Endothelial cell of umbilical vein (primary cell): ENCODE data around the gene SIRPD. TPM values are rescaled to one million over a fixed set of nuclear protein-coding genes. Genes with fewer than 3 reads are reported as not detected.

Source experiments
- BruUV-seq: library from RNA; stranded (reverse); fragments of 400-500 nt; replicated peaks from 2 replicates; lab custom pipeline; 2021; lab: Mats Ljungman, UMichigan
- CTCF ChIA-PET: fragments of 300-600, 350-600 bp; sonication (Branson Sonifier 250); formaldehyde crosslinking; loops from one replicate; lab custom pipeline; 2021; ENCODE audit warnings: antibody characterized with exemption, inconsistent platforms; lab: Charles Lee
- POLR2A ChIA-PET: fragments of 300-600, 350-600 bp; sonication (Branson Sonifier 250); formaldehyde crosslinking; loops from one replicate; lab custom pipeline; 2021; ENCODE audit warnings: antibody characterized with exemption, inconsistent platforms; lab: Charles Lee
- DNase-seq: peaks from one replicate; pipeline ENCODE4 v3.0.0-alpha.2; 2011; ENCODE audit warnings: low read depth, low spot score
- FAIRE-seq: peaks from 2 replicates; lab custom pipeline; 2011; peaks lifted over from hg19 to GRCh38; lab: Jason Lieb, UNC
- H2AFZ ChIP-seq: 2 replicates; pipeline ENCODE4 v1.6.0; 2012; ENCODE audit warnings: low read depth, low read length, control low read depth, inconsistent platforms
- H3K27ac ChIP-seq: 2 replicates; pipeline ENCODE4 v1.5.1; 2011; ENCODE audit warnings: low read depth, mild to moderate bottlenecking, control low read depth, low read length, moderate library complexity; ENCODE audit not compliant: insufficient read depth
- H3K27me3 ChIP-seq, 2 experiments: 2 replicates each; pipeline versions ENCODE4 v1.6.0 to v1.6.1; 2011; ENCODE audit warnings: low read length in 2 of 2, mixed read lengths in 1 of 2; ENCODE audit not compliant: control insufficient read depth in 2 of 2, insufficient read depth in 2 of 2
- H3K36me3 ChIP-seq, 2 experiments: 2 replicates in 1 of 2; 3 replicates in 1 of 2; pipeline ENCODE4 v1.5.1; 2011; ENCODE audit warnings: low read length in 2 of 2, mild to moderate bottlenecking in 1 of 2, moderate library complexity in 1 of 2; ENCODE audit not compliant: control insufficient read depth in 2 of 2, insufficient read depth in 2 of 2; ENCODE audit errors: extremely low read depth in 1 of 2
- H3K4me1 ChIP-seq: 3 replicates; pipeline ENCODE4 v1.5.1; 2011; ENCODE audit warnings: mild to moderate bottlenecking, low read length; ENCODE audit not compliant: control insufficient read depth, insufficient read depth; ENCODE audit errors: extremely low read depth
- H3K4me2 ChIP-seq: 2 replicates; pipeline ENCODE4 v1.6.1; 2011; ENCODE audit warnings: low read length, control low read depth, mixed read lengths; ENCODE audit not compliant: insufficient read depth
- H3K4me3 ChIP-seq, 3 experiments: fragments of 200-600 bp in 1 of 3; sonication (generic), shearing (Covaris generic) in 1 of 3; replicated peaks in 1 of 3; 2 replicates each; pipeline ENCODE4 v1.5.1; 2011 to 2016; ENCODE audit warnings: control low read depth in 3 of 3, low read length in 3 of 3, mild to moderate bottlenecking in 2 of 3, inconsistent platforms in 1 of 3, low read depth in 1 of 3, moderate library complexity in 1 of 3; ENCODE audit not compliant: insufficient read depth in 1 of 3
- H3K79me2 ChIP-seq: 2 replicates; pipeline ENCODE4 v1.6.0; 2012; ENCODE audit warnings: low read length, inconsistent platforms; ENCODE audit not compliant: control insufficient read depth, insufficient read depth
- H3K9ac ChIP-seq: replicated peaks from 2 replicates; pipeline ENCODE3; 2011; ENCODE audit warnings: low read length, control low read depth; ENCODE audit not compliant: insufficient read depth; ENCODE audit errors: extremely low read depth
- H3K9me1 ChIP-seq: replicated peaks from 3 replicates; pipeline ENCODE4 v1.6.0; 2011; ENCODE audit warnings: mild to moderate bottlenecking, low read length; ENCODE audit not compliant: control insufficient read depth, insufficient read depth; ENCODE audit errors: extremely low read depth
- H3K9me3 ChIP-seq: replicated peaks from 2 replicates; pipeline ENCODE4 v1.5.1; 2012; ENCODE audit warnings: low read length, inconsistent platforms; ENCODE audit not compliant: control insufficient read depth, insufficient read depth
- H4K20me1 ChIP-seq: replicated peaks from 2 replicates; pipeline ENCODE3; 2011; ENCODE audit warnings: mild to moderate bottlenecking, low read length; ENCODE audit not compliant: control insufficient read depth, insufficient read depth; ENCODE audit errors: extremely low read depth
- EZH2 ChIP-seq: IDR thresholded peaks from 2 replicates; pipeline ENCODE4 v1.6.1; 2012; ENCODE audit warnings: borderline replicate concordance, low read depth, mild to moderate bottlenecking, moderate library complexity, low read length, inconsistent platforms; ENCODE audit not compliant: severe bottlenecking
- FOS ChIP-seq: IDR thresholded peaks from 2 replicates; pipeline ENCODE4 v1.6.1; 2011; ENCODE audit warnings: mild to moderate bottlenecking, low read length, moderate library complexity, borderline replicate concordance; ENCODE audit not compliant: insufficient read depth
- GATA2 ChIP-seq: IDR thresholded peaks from 2 replicates; pipeline ENCODE4 v1.7.0; 2011; ENCODE audit warnings: low read depth, mild to moderate bottlenecking, moderate library complexity, mixed read lengths, low read length; ENCODE audit not compliant: insufficient read length, insufficient read depth
- JUN ChIP-seq: IDR thresholded peaks from 2 replicates; pipeline ENCODE4 v1.6.1; 2011; ENCODE audit warnings: borderline replicate concordance, low read depth; ENCODE audit not compliant: insufficient read length, insufficient read depth
- MYC ChIP-seq: IDR thresholded peaks from one replicate; pipeline ENCODE4 v1.6.1; 2011; ENCODE audit warnings: mild to moderate bottlenecking, low read depth, low read length
- POLR2A ChIP-seq: IDR thresholded peaks from 2 replicates; pipeline ENCODE4 v1.6.1; 2012; ENCODE audit warnings: low read depth, mild to moderate bottlenecking, control low read depth, low read length
- POLR2AphosphoS5 ChIP-seq: IDR thresholded peaks from 2 replicates; pipeline ENCODE4 v1.6.1; 2012; ENCODE audit warnings: low read depth, mild to moderate bottlenecking, control low read depth, low read length, moderate library complexity; ENCODE audit not compliant: insufficient read depth
- dilution Hi-C: fragments of 300-500 bp; cut with MboI; formaldehyde crosslinking; loops from one replicate; pipeline ENCODE4 v1.15.0; 2019; ENCODE audit warnings: low sequenced_read_pairs; ENCODE audit not compliant: extremely low pct_ligation_motif_present
- intact Hi-C: fragments of 100-400 bp; cut with micrococcal nuclease; formaldehyde crosslinking; loops from one replicate; pipeline ENCODE4 v1.10.0; 2022
- polyA plus RNA-seq, 4 experiments: library from polyadenylated mRNA; depleted of rRNA in 3 of 4; stranded (reverse) in 3 of 4; unstranded in 1 of 4; fragments of >200 nt; gene quantifications; 2 replicates each; pipeline versions ENCODE4 v1.2.1 to v1.2.3, GENCODE V29; 2011 to 2012; ENCODE audit warnings: missing spikeins in 1 of 4
- total RNA-seq: library from RNA; stranded (reverse); gene quantifications from 2 replicates; pipeline ENCODE4 v1.2.3, GENCODE V29; 2021
- TF ChIP-seq, protein P1 (sequence below), 2 donors: IDR thresholded peaks; 1 replicate in 1 of 2; 2 replicates in 1 of 2; pipeline ENCODE4 v1.5.1; 2011; ENCODE audit warnings: low read length in 2 of 2, mild to moderate bottlenecking in 2 of 2, moderate library complexity in 2 of 2, control low read depth in 1 of 2, inconsistent platforms in 1 of 2, low read depth in 1 of 2; ENCODE audit not compliant: insufficient read depth in 1 of 2; ENCODE audit errors: extremely low read depth in 1 of 2
- TF ChIP-seq, protein P2 (sequence below): IDR thresholded peaks from 2 replicates; pipeline ENCODE4 v1.6.1; 2011; ENCODE audit not compliant: insufficient read depth, insufficient read length

The SIRPD gene
- total and polyA plus RNA-seq, 2 donors (not counting 3 experiments of a cell fraction or from before 2014, with no cell fraction given): not detected

DNA sequence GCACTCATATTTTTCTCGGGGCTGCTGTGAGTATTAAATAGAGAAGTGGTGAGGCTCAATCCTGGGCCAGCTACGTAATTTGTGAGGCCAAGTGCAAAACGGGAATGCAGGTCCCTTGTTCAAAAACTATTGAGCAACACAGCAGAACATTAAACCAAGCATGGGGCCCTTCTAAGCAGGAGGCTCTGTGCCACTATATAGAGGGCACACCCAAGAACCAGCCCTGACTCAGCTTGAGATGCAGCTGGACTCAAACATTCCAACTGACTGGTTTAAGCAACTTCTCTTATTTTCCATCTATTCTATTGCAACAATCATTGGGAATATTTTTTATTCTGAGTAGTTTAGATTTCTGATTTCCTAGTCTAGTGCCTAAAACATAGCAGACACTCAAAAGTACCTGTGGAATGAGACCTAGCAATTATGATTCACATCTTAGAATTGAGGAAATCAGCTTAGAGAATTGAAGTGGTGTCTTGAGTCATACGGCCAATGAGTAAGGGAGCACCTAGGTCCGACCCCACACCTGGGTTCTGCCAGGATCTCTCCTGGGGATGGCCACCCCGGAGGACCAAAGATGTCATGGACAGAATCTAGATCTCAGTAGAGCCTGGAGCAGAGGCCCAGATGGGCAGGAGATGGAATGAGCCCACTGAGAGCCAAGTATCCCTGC, 67.6 kb downstream of the SIRPD start:
- H3K4me2 ChIP-seq: peak overlapping the region; percentile 86
- no peaks in the 10 kb centered on the region for H3K79me2 ChIP-seq
- ChIA-PET POLR2A (no interaction called here), CTCF (interaction anchor here (1.1 to 5.7 kb wide), 7 partner anchors 9 to 287 kb away, joined by 4 to 77 read pairs (median 5); partner anchors contain the start of gene NSFL1C)
- DNase-seq (peak; percentile 29), FAIRE-seq (no peak)
- H3K9me3 ChIP-seq: no peaks in the 10 kb centered on the region
- no peak overlapping the region for H3K9ac ChIP-seq
- no peaks in the 10 kb centered on the region for H3K36me3 ChIP-seq
- dilution Hi-C loops (no loop called here), intact Hi-C loops (loop anchor here (10.0 kb wide), 1 partner anchor 655 kb away; the partner anchor contains the start of gene FAM110A)
- peak overlapping the region; percentile 90 for H3K27ac ChIP-seq
- H4K20me1 ChIP-seq: no peaks in the 10 kb centered on the region
- peaks cover 31% of the 10 kb centered on the region for H3K4me1 ChIP-seq
- no peaks in the 10 kb centered on the region for H3K27me3 ChIP-seq
- no peaks in the 10 kb centered on the region for H3K9me1 ChIP-seq
- no peak overlapping the region for H2AFZ ChIP-seq
- TF ChIP-seq GATA2 (no peak), POLR2A (no peak), EZH2 (no peak), POLR2AphosphoS5 (no peak), FOS (no peak), JUN (no peak), MYC (no peak)
- TF ChIP-seq, protein P1, sequence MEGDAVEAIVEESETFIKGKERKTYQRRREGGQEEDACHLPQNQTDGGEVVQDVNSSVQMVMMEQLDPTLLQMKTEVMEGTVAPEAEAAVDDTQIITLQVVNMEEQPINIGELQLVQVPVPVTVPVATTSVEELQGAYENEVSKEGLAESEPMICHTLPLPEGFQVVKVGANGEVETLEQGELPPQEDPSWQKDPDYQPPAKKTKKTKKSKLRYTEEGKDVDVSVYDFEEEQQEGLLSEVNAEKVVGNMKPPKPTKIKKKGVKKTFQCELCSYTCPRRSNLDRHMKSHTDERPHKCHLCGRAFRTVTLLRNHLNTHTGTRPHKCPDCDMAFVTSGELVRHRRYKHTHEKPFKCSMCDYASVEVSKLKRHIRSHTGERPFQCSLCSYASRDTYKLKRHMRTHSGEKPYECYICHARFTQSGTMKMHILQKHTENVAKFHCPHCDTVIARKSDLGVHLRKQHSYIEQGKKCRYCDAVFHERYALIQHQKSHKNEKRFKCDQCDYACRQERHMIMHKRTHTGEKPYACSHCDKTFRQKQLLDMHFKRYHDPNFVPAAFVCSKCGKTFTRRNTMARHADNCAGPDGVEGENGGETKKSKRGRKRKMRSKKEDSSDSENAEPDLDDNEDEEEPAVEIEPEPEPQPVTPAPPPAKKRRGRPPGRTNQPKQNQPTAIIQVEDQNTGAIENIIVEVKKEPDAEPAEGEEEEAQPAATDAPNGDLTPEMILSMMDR (IDR thresholded peaks at IDR 0.05; ENCODE audit: extremely low read depth in 1 of 2, insufficient read depth in 1 of 2, low read depth in 1 of 2, low read length in 2 of 2): no peak
- TF ChIP-seq, protein P2, sequence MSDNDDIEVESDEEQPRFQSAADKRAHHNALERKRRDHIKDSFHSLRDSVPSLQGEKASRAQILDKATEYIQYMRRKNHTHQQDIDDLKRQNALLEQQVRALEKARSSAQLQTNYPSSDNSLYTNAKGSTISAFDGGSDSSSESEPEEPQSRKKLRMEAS: no peak
- no TSS peak for BruUV-seq
- peak overlapping the region in 2 of 3 experiments; percentile 18 to 47 for H3K4me3 ChIP-seq
